Measurements from ENCODE around the gene PM20D1. TPM values are rescaled to one million over a fixed set of nuclear protein-coding genes. Genes with fewer than 3 reads are reported as not detected.

The PM20D1 gene
- total RNA-seq, 1 donor from 2014 or later = not detected

- H3K4me1 Mint-ChIP-seq (ENCODE audit: low read depth, unreplicated experiment) = no peaks in the 10 kb centered on the region
- peaks cover 3% of the 10 kb centered on the region for H3K27me3 Mint-ChIP-seq (ENCODE audit: low read depth, unreplicated experiment)
- Histone ChIP-seq H3K36me3 (ENCODE audit: insufficient read depth, low read length) (peaks cover 14% of the 10 kb centered on the region), H3K4me1 (ENCODE audit: insufficient read depth, low read length) (no peaks in the 10 kb centered on the region), H2AFZ (ENCODE audit: low read depth, low read length) (no peak overlapping the region), H3K4me2 (ENCODE audit: low read length) (no peak overlapping the region), H3K79me2 (ENCODE audit: insufficient read depth, low read length) (no peaks in the 10 kb centered on the region), H3K4me3 (ENCODE audit: insufficient read depth, low read depth, low read length) (no peak overlapping the region), H3K9ac (ENCODE audit: low read length) (no peak overlapping the region), H3K27ac (ENCODE audit: low read depth, low read length) (no peak overlapping the region), H3K27me3 (ENCODE audit: insufficient read depth, low read length) (no peaks in the 10 kb centered on the region), H4K20me1 (ENCODE audit: insufficient read depth, low read length) (peaks cover 14% of the 10 kb centered on the region), H3K9me3 (ENCODE audit: insufficient read depth, low read depth, low read length) (no peaks in the 10 kb centered on the region)
- H3K36me3 Mint-ChIP-seq (ENCODE audit: low read depth, unreplicated experiment) = peaks cover 46% of the 10 kb centered on the region
- no peak for DNase-seq (ENCODE audit: low read depth)
- FAIRE-seq = no peak
- H3K4me3 Mint-ChIP-seq (ENCODE audit: unreplicated experiment) = no peak overlapping the region
- no peaks in the 10 kb centered on the region for H3K9me3 Mint-ChIP-seq (ENCODE audit: unreplicated experiment)
- no peak overlapping the region for H3K27ac Mint-ChIP-seq (ENCODE audit: unreplicated experiment)
- TF ChIP-seq EZH2 (IDR thresholded peaks at IDR 0.05; ENCODE audit: insufficient read depth, low read length) (no peak), CTCF (IDR thresholded peaks at IDR 0.05; ENCODE audit: insufficient read depth, low read depth, low read length) (no peak)
These were observed 51.4 kb downstream of the PM20D1 start for GRCh38 chr1:205798577-205798976.

GRCh38 chr1:205797168-205797567 lies 52.8 kb downstream of the PM20D1 start:
- H3K36me3 ChIP-seq (ENCODE audit: insufficient read depth, low read length) = peaks cover 14% of the 10 kb centered on the region

More at GRCh38 chr1:205797168-205797567, 52.8 kb downstream of the PM20D1 start:
- Mint-ChIP-seq H3K4me1 (ENCODE audit: low read depth, unreplicated experiment) (no peaks in the 10 kb centered on the region), H3K27me3 (ENCODE audit: low read depth, unreplicated experiment) (peaks cover 3% of the 10 kb centered on the region), H3K36me3 (ENCODE audit: low read depth, unreplicated experiment) (peaks cover 46% of the 10 kb centered on the region), H3K4me3 (ENCODE audit: unreplicated experiment) (no peak overlapping the region), H3K9me3 (ENCODE audit: unreplicated experiment) (no peaks in the 10 kb centered on the region), H3K27ac (ENCODE audit: unreplicated experiment) (no peak overlapping the region)
- H3K4me3 ChIP-seq (ENCODE audit: insufficient read depth, low read depth, low read length) = no peak overlapping the region
- H3K9ac ChIP-seq (ENCODE audit: low read length) = no peak overlapping the region
- H3K79me2 ChIP-seq (ENCODE audit: insufficient read depth, low read length) = no peaks in the 10 kb centered on the region
- peaks cover 13% of the 10 kb centered on the region for H4K20me1 ChIP-seq (ENCODE audit: insufficient read depth, low read length)
- no peaks in the 10 kb centered on the region for H3K4me1 ChIP-seq (ENCODE audit: insufficient read depth, low read length)
- no peaks in the 10 kb centered on the region for H3K9me3 ChIP-seq (ENCODE audit: insufficient read depth, low read depth, low read length)
- FAIRE-seq (no peak), DNase-seq (ENCODE audit: low read depth) (no peak)
- no peak overlapping the region for H2AFZ ChIP-seq (ENCODE audit: low read depth, low read length)
- no peak overlapping the region for H3K27ac ChIP-seq (ENCODE audit: low read depth, low read length)
- TF ChIP-seq EZH2 (IDR thresholded peaks at IDR 0.05; ENCODE audit: insufficient read depth, low read length) (no peak), CTCF (IDR thresholded peaks at IDR 0.05; ENCODE audit: insufficient read depth, low read depth, low read length) (no peak)
- H3K27me3 ChIP-seq (ENCODE audit: insufficient read depth, low read length) = no peaks in the 10 kb centered on the region
- no peak overlapping the region for H3K4me2 ChIP-seq (ENCODE audit: low read length)
